ENCODE data around the gene SIAE. TPM values are rescaled to one million over a fixed set of nuclear protein-coding genes. Genes with fewer than 3 reads are reported as not detected.

The SIAE gene
- total RNA-seq, 4 donors from 2014 or later = 4.1 to 6.4 (median 6.1) TPM

- no peak for TF ChIP-seq CTCF (IDR thresholded peaks at IDR 0.05)
- TF ChIP-seq POLR2A (IDR thresholded peaks at IDR 0.05) = no peak
- intact Hi-C loops (cut with DNase I; ENCODE audit: low total_unique reads) = no loop called here
- DNase-seq (ENCODE audit: low spot score in 2 of 2) = no peak
- 84 to 94% methylated on average over 1 of the region's 1 CpG for WGBS, 2 donors
- no peak overlapping the region for H3K4me3 ChIP-seq (ENCODE audit: low read depth, poor library complexity, severe bottlenecking)
Observed at GRCh38 chr11:124633355-124633754, 40.2 kb downstream of the SIAE start.

GRCh38 chr11:124629961-124630360 is 43.6 kb downstream of the SIAE start:
- 83 to 87% methylated on average over 4 of the region's 4 CpGs for WGBS, 2 donors
- no peak for DNase-seq (ENCODE audit: low spot score in 2 of 2)
- intact Hi-C loops (cut with DNase I; ENCODE audit: low total_unique reads) = no loop called here
- no peak overlapping the region for H3K4me3 ChIP-seq (ENCODE audit: low read depth, poor library complexity, severe bottlenecking)
- no peak for TF ChIP-seq CTCF (IDR thresholded peaks at IDR 0.05)
- no peak for TF ChIP-seq POLR2A (IDR thresholded peaks at IDR 0.05)

GRCh38 chr11:124627546-124627945 is 46.0 kb downstream of the SIAE start:
- no peak for TF ChIP-seq POLR2A (IDR thresholded peaks at IDR 0.05)
- no peak for TF ChIP-seq CTCF (IDR thresholded peaks at IDR 0.05)
- intact Hi-C loops (cut with DNase I; ENCODE audit: low total_unique reads) = no loop called here
- H3K4me3 ChIP-seq (ENCODE audit: low read depth, poor library complexity, severe bottlenecking) = no peak overlapping the region
- 87 to 92% methylated on average over 5 of the region's 5 CpGs for WGBS, 2 donors
- DNase-seq (ENCODE audit: low spot score in 2 of 2) = no peak

- 92 to 96% methylated on average over 3 of the region's 3 CpGs for WGBS, 2 donors
- H3K4me3 ChIP-seq (ENCODE audit: low read depth, poor library complexity, severe bottlenecking) = no peak overlapping the region
- no peak for DNase-seq (ENCODE audit: low spot score in 2 of 2)
- no peak for TF ChIP-seq CTCF (IDR thresholded peaks at IDR 0.05)
- no peak for TF ChIP-seq POLR2A (IDR thresholded peaks at IDR 0.05)
- intact Hi-C loops (cut with DNase I; ENCODE audit: low total_unique reads) = no loop called here
Observed at GRCh38 chr11:124625504-124626168, 47.9 kb downstream of the SIAE start.

- WGBS, 2 donors = 45 to 61% methylated on average over 4 of the region's 4 CpGs
Observed at GRCh38 chr11:124623861-124624525, 49.5 kb downstream of the SIAE start.

More at GRCh38 chr11:124623861-124624525, 49.5 kb downstream of the SIAE start:
- no peak overlapping the region for H3K4me3 ChIP-seq (ENCODE audit: low read depth, poor library complexity, severe bottlenecking)
- DNase-seq (ENCODE audit: low spot score in 2 of 2) = no peak
- intact Hi-C loops (cut with DNase I; ENCODE audit: low total_unique reads) = no loop called here
- TF ChIP-seq POLR2A (IDR thresholded peaks at IDR 0.05) (no peak), CTCF (IDR thresholded peaks at IDR 0.05) (no peak)
